ENCODE results near the gene UBAP2L.
"Not testable (repeated sequence)": the region's sequence is repeated elsewhere in the genome, so short reads cannot be mapped to it uniquely, and the experiment has no call there.

UBAP2L gene

GRCh38 chr1:154241703-154242351 is 21.1 kb downstream of the UBAP2L start:
- no peak for DNase-seq

GRCh38 chr1:154253671-154254070 is 32.9 kb downstream of the UBAP2L start:
- DNase-seq: no peak

GRCh38 chr1:154256686-154257085 is 35.9 kb downstream of the UBAP2L start:
- no peak for DNase-seq

- no peak for DNase-seq
These were observed 38.0 kb downstream of the UBAP2L start for GRCh38 chr1:154258784-154259183.

GRCh38 chr1:154260127-154260526 is 39.4 kb downstream of the UBAP2L start:
- no peak for DNase-seq

GRCh38 chr1:154263465-154264332 is 42.9 kb downstream of the UBAP2L start:
- DNase-seq: no peak

- DNase-seq: no peak
These were observed 43.7 kb downstream of the UBAP2L start for GRCh38 chr1:154264454-154264853.

- DNase-seq: no peak
These were observed 44.8 kb downstream of the UBAP2L start for GRCh38 chr1:154265586-154265985.

- DNase-seq: no peak
These were observed 50.1 kb downstream of the UBAP2L start for GRCh38 chr1:154270833-154271232.

GRCh38 chr1:154272217-154272998 is 51.7 kb downstream of the UBAP2L start, which contains the start of gene HAX1:
TSS of gene HAX1 (plus strand) at chr1:154272629. CDS start at chr1:154272724, 95 bp downstream.
- DNase-seq: peak; percentile 97

GRCh38 chr1:154272999-154273563 is 52.3 kb downstream of the UBAP2L start:
- no peak for DNase-seq

GRCh38 chr1:154276797-154277196 is 56.0 kb downstream of the UBAP2L start:
- no peak for DNase-seq

- DNase-seq: not testable (repeated sequence)
These were observed 66.8 kb downstream of the UBAP2L start for GRCh38 chr1:154287591-154287990.

- no peak for DNase-seq
These were observed 67.9 kb downstream of the UBAP2L start for GRCh38 chr1:154288661-154289060.

- no peak for DNase-seq
These were observed 70.2 kb downstream of the UBAP2L start for GRCh38 chr1:154290921-154291320.

GRCh38 chr1:154295408-154296235 is 74.9 kb downstream of the UBAP2L start:
- no peak for DNase-seq

GRCh38 chr1:154301582-154301981 is 80.8 kb downstream of the UBAP2L start:
- no peak for DNase-seq

GRCh38 chr1:154304664-154305337 is 84.0 kb downstream of the UBAP2L start:
- peak; percentile 38 for DNase-seq

GRCh38 chr1:154306151-154306550 is 85.4 kb downstream of the UBAP2L start:
- DNase-seq: peak; percentile 22

- not testable (repeated sequence) for DNase-seq
These were observed 87.0 kb downstream of the UBAP2L start for GRCh38 chr1:154307670-154308270.

GRCh38 chr1:154309136-154309535 is 88.4 kb downstream of the UBAP2L start:
- not testable (repeated sequence) for DNase-seq
